GM12878 (cell line): ENCODE data around the gene SPN.

Experiments
- CTCF ChIP-seq, 3 experiments: IDR thresholded peaks in 2 of 3; conservative IDR thresholded peaks in 1 of 3; 2 replicates each; pipeline ENCODE4 v1.5.1; 2011; ENCODE audit warnings: low read depth in 3 of 3, low read length in 3 of 3, mild to moderate bottlenecking in 3 of 3, control low read depth in 2 of 3, moderate library complexity in 2 of 3, inconsistent platforms in 1 of 3, mixed read lengths in 1 of 3; ENCODE audit not compliant: control insufficient read depth in 2 of 3, insufficient read depth in 1 of 3; ENCODE audit errors: extremely low read depth in 1 of 3
- HCFC1 ChIP-seq: fragments of 150-350 bp; IDR thresholded peaks from 2 replicates; pipeline ENCODE4 v1.6.1; 2014; ENCODE audit warnings: low read length
- TCF12 ChIP-seq: IDR thresholded peaks from 2 replicates; pipeline ENCODE4 v1.6.1; 2011; ENCODE audit warnings: low read depth, mild to moderate bottlenecking, low read length

DNA sequence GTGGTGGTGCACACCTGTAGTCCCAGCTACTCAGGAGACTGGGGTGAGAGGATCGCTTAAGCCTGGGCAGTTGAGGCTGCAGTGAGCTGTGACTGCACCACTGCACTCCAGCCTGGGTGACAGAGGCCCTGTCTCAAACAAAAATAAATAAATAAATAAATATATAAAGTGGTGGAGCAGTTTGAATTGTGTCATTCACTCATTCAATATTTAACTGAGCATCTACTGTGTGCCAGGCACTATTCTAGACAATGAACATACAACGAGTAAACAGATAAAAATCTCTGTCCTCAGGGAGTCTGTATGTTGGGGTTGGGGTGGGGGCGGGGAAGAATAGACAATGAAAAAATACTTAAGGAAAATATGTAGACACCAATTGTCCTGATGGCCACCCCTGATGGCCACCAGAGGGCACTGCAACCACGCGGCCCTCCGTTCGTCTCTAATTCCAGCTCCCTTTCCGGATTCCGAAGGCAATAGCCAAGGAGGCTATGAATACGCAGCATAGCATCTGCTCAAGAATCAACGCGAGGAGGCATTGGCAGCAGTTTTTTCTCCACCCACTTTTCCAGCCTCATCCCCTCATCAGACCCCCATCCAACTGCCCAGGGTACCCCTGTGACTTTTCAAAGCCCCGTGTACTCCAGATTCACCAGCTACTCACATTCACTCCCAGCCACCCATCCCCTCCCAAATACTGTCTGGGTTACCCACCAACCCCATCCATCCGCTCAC lies 37.4 kb downstream of the SPN start:
- TF ChIP-seq HCFC1, result no peak
- TF ChIP-seq CTCF (IDR thresholded peaks at IDR 0.05 in 2 of 3, conservative IDR thresholded peaks at IDR 0.05 in 1 of 3; ENCODE audit: control insufficient read depth in 2 of 3, extremely low read depth in 1 of 3, insufficient read depth in 1 of 3, low read depth in 3 of 3, low read length in 3 of 3), result peak; percentile 69 to 76 (median 73)
- no peak for TF ChIP-seq TCF12
